ENCODE results near the gene FBXL14.
"Not testable (repeated sequence)": the region's sequence is repeated elsewhere in the genome, so short reads cannot be mapped to it uniquely, and the experiment has no call there.

The FBXL14 gene

GRCh38 chr12:1560704-1561103 lies 33.7 kb downstream of the FBXL14 start:
- no peak for DNase-seq (ENCODE audit: low spot score)
- no peak for TF ChIP-seq CTCF (IDR thresholded peaks at IDR 0.05; ENCODE audit: extremely low read depth, missing control alignments)

GRCh38 chr12:1559676-1560091 lies 34.7 kb downstream of the FBXL14 start:
- no peak for TF ChIP-seq CTCF (IDR thresholded peaks at IDR 0.05; ENCODE audit: extremely low read depth, missing control alignments)
- no peak for DNase-seq (ENCODE audit: low spot score)

- not testable (repeated sequence) for DNase-seq (ENCODE audit: low spot score)
These were observed 36.3 kb downstream of the FBXL14 start for GRCh38 chr12:1558108-1558507.

GRCh38 chr12:1553987-1554982 lies 40.1 kb downstream of the FBXL14 start:
- TF ChIP-seq CTCF (IDR thresholded peaks at IDR 0.05; ENCODE audit: extremely low read depth, missing control alignments) = no peak
- peak; percentile 87 for DNase-seq (ENCODE audit: low spot score)

GRCh38 chr12:1553536-1553935 lies 40.8 kb downstream of the FBXL14 start:
- no peak for DNase-seq (ENCODE audit: low spot score)
- TF ChIP-seq CTCF (IDR thresholded peaks at IDR 0.05; ENCODE audit: extremely low read depth, missing control alignments) = no peak

- TF ChIP-seq CTCF (IDR thresholded peaks at IDR 0.05; ENCODE audit: extremely low read depth, missing control alignments) = no peak
- no peak for DNase-seq (ENCODE audit: low spot score)
These were observed 41.4 kb downstream of the FBXL14 start for GRCh38 chr12:1552911-1553491.

GRCh38 chr12:1552171-1552570 lies 42.2 kb downstream of the FBXL14 start:
- no peak for TF ChIP-seq CTCF (IDR thresholded peaks at IDR 0.05; ENCODE audit: extremely low read depth, missing control alignments)
- DNase-seq (ENCODE audit: low spot score) = no peak

Measured in GM20000 (cell line).